Liver (tissue), 9 donors: Measurements from ENCODE around the gene MPRIP. TPM values are rescaled to one million over a fixed set of nuclear protein-coding genes. Genes with fewer than 3 reads are reported as not detected.

Experiments used
- DNase-seq: peaks from one replicate; pipeline ENCODE4 v3.0.0-alpha.2; 2017; ENCODE audit warnings: low spot score
- H3K27ac ChIP-seq, 2 donors: one replicate each; pipeline ENCODE4 v1.7.0; 2013; ENCODE audit warnings: inconsistent platforms in 2 of 2, low read length in 2 of 2, control low read depth in 1 of 2, low read depth in 1 of 2, mild to moderate bottlenecking in 1 of 2
- H3K27me3 ChIP-seq, 4 donors: one replicate each; pipeline versions ENCODE4 v1.6.1 to v1.7.0; 2013; ENCODE audit warnings: low read length in 3 of 4, inconsistent platforms in 1 of 4, mild to moderate bottlenecking in 1 of 4, moderate library complexity in 1 of 4; ENCODE audit not compliant: control insufficient read depth in 4 of 4, insufficient read depth in 4 of 4
- H3K36me3 ChIP-seq, 4 donors: one replicate each; pipeline versions ENCODE4 v1.6.1 to v1.7.0; 2013; ENCODE audit warnings: low read length in 3 of 4, mild to moderate bottlenecking in 3 of 4, low read depth in 1 of 4, moderate library complexity in 1 of 4; ENCODE audit not compliant: control insufficient read depth in 4 of 4, insufficient read depth in 3 of 4
- H3K4me1 ChIP-seq, 4 donors: one replicate each; pipeline versions ENCODE4 v1.6.1 to v1.7.0; 2013; ENCODE audit warnings: low read length in 3 of 4, mild to moderate bottlenecking in 3 of 4, moderate library complexity in 1 of 4; ENCODE audit not compliant: control insufficient read depth in 4 of 4, insufficient read depth in 4 of 4
- H3K4me3 ChIP-seq, 3 donors: one replicate each; pipeline versions ENCODE4 v1.6.1 to v1.7.0; 2013; ENCODE audit warnings: low read length in 3 of 3, control low read depth in 1 of 3, low read depth in 1 of 3, mild to moderate bottlenecking in 1 of 3
- H3K9ac ChIP-seq, 2 donors: one replicate each; pipeline ENCODE4 v1.7.0; 2013; ENCODE audit warnings: low read length in 2 of 2, mild to moderate bottlenecking in 2 of 2, moderate library complexity in 2 of 2, control low read depth in 1 of 2, low read depth in 1 of 2
- H3K9me3 ChIP-seq, 4 donors: one replicate each; pipeline versions ENCODE4 v1.6.1 to v1.7.0; 2013; ENCODE audit warnings: low read length in 3 of 4; ENCODE audit not compliant: control insufficient read depth in 4 of 4
- EGR1 ChIP-seq, 2 donors: IDR thresholded peaks; 2 replicates each; pipeline ENCODE4 v1.6.1; 2016 to 2018; ENCODE audit warnings: antibody characterized with exemption in 2 of 2, low read depth in 2 of 2
- FOXA1 ChIP-seq: IDR thresholded peaks from 2 replicates; pipeline ENCODE4 v1.6.1; 2016; ENCODE audit warnings: antibody characterized with exemption
- FOXA2 ChIP-seq: IDR thresholded peaks from 2 replicates; pipeline ENCODE4 v1.6.1; 2016; ENCODE audit warnings: antibody characterized with exemption
- GABPA ChIP-seq, 2 donors: IDR thresholded peaks in 1 of 2; conservative IDR thresholded peaks in 1 of 2; 2 replicates each; pipeline ENCODE4 v1.6.1; 2016; ENCODE audit warnings: antibody characterized with exemption in 2 of 2, mild to moderate bottlenecking in 1 of 2, moderate library complexity in 1 of 2
- HNF4A ChIP-seq, 2 donors: conservative IDR thresholded peaks; 2 replicates each; pipeline ENCODE4 v1.6.1; 2016; ENCODE audit warnings: antibody characterized with exemption in 2 of 2, mild to moderate bottlenecking in 2 of 2
- HNF4G ChIP-seq: IDR thresholded peaks from 2 replicates; pipeline ENCODE4 v1.6.1; 2016; ENCODE audit warnings: antibody characterized with exemption
- JUND ChIP-seq, 2 donors: IDR thresholded peaks; 2 replicates each; pipeline ENCODE4 v1.6.1; 2016; ENCODE audit warnings: antibody characterized with exemption in 2 of 2
- NR2F2 ChIP-seq: IDR thresholded peaks from 2 replicates; pipeline ENCODE4 v1.6.1; 2016; ENCODE audit warnings: antibody characterized with exemption
- RAD21 ChIP-seq, 2 donors: IDR thresholded peaks; 2 replicates each; pipeline ENCODE4 v1.6.1; 2016; ENCODE audit warnings: antibody characterized with exemption in 2 of 2, mild to moderate bottlenecking in 2 of 2
- RXRA ChIP-seq, 2 donors: IDR thresholded peaks; 2 replicates each; pipeline ENCODE4 v1.6.1; 2017 to 2018; ENCODE audit warnings: antibody characterized with exemption in 2 of 2, mild to moderate bottlenecking in 1 of 2
- SP1 ChIP-seq: IDR thresholded peaks from 2 replicates; pipeline ENCODE4 v1.6.1; 2018; ENCODE audit warnings: antibody characterized with exemption, mild to moderate bottlenecking
- TAF1 ChIP-seq: conservative IDR thresholded peaks from 2 replicates; pipeline ENCODE4 v1.6.1; 2016; ENCODE audit warnings: antibody characterized with exemption, mild to moderate bottlenecking
- YY1 ChIP-seq: IDR thresholded peaks from 2 replicates; pipeline ENCODE4 v1.6.1; 2016; ENCODE audit warnings: antibody characterized with exemption, mild to moderate bottlenecking
- WGBS: extraction: QIAGEN DNeasy Blood & Tissue Kit; methylation state at CpG from one replicate; pipeline ENCODE4 v1.1.7; 2013; 5-methylcytosine and 5-hydroxymethylcytosine counted together
- polyA plus RNA-seq, 2 donors: library from polyadenylated mRNA; stranded (reverse) in 1 of 2; unstranded in 1 of 2; fragments of 200-250 nt in 1 of 2; fragments of >200 nt in 1 of 2; fragmentation: Nextera tagmentation in 1 of 2; extraction: Ambion mirVana in 1 of 2; gene quantifications; one replicate each; pipeline versions ENCODE4 v1.2.1 to v1.2.3, GENCODE V29; 2013 to 2015
- total RNA-seq, 2 donors: library from RNA; depleted of rRNA; stranded (reverse); fragments of >200 nt; gene quantifications; one replicate each; pipeline ENCODE4 v1.2.3, GENCODE V29; 2014
- TF ChIP-seq, protein P1 (sequence below): IDR thresholded peaks from 2 replicates; pipeline ENCODE4 v1.6.1; 2016; ENCODE audit warnings: antibody characterized with exemption, mild to moderate bottlenecking
- TF ChIP-seq, protein P2 (sequence below): IDR thresholded peaks from 2 replicates; pipeline ENCODE4 v1.6.1; 2016; ENCODE audit warnings: antibody characterized with exemption
- TF ChIP-seq, protein P3 (sequence below): fragments of 150-350 bp; IDR thresholded peaks from 2 replicates; pipeline ENCODE4 v1.5.1; 2017; ENCODE audit warnings: improper control_type of control experiment, low read depth, low read length; ENCODE audit not compliant: missing input control
- TF ChIP-seq, protein P4 (sequence below): IDR thresholded peaks from 2 replicates; pipeline ENCODE4 v1.6.1; 2016; ENCODE audit warnings: antibody characterized with exemption
- TF ChIP-seq, protein P5 (sequence below): IDR thresholded peaks from 2 replicates; pipeline ENCODE4 v1.6.1; 2016; ENCODE audit warnings: antibody characterized with exemption
- donor health status: healthy.
- donor health status: healthy.
- donor health status: healthy.
- donor health status: healthy.
- donor health status: healthy.

Gene MPRIP
- total and polyA plus RNA-seq, 4 donors = 21.2 to 61.9 (median 34.7) TPM

DNA sequence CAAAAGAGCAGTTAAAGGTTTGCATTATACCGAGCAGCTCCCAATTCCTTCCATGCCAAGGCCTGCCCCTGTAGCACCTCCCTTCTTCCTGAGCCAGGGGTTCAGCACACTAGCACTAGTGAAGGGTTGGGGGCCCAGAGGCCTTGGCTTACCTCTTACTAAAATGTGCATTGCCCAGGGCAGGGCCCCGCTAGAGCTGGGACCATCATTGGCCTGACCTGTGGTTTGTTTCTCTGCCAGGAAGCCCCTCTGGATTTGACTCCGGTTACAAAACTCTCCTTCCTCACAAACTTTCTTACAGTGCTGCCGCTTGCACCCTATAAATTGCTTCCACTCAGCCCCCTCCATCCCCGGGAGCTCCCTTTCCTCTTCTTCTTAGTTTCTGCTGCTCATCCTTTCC, 33.8 kb downstream of the MPRIP start:
- Histone ChIP-seq H3K4me1 (peaks cover 24 to 77% (median 58%) of the 10 kb centered on the region in 4 donors), H3K27me3 (no peaks in the 10 kb centered on the region), H3K4me3 (no peak overlapping the region), H3K9me3 (no peaks in the 10 kb centered on the region), H3K9ac (no peak overlapping the region), H3K36me3 (peaks cover 0 to 2% (median 0%) of the 10 kb centered on the region in 4 donors), H3K27ac (peak overlapping the region; percentile 9 to 42)
- DNase-seq = no peak
- WGBS = 88% methylated on average over 5 of the region's 5 CpGs
- TF ChIP-seq, protein P1, sequence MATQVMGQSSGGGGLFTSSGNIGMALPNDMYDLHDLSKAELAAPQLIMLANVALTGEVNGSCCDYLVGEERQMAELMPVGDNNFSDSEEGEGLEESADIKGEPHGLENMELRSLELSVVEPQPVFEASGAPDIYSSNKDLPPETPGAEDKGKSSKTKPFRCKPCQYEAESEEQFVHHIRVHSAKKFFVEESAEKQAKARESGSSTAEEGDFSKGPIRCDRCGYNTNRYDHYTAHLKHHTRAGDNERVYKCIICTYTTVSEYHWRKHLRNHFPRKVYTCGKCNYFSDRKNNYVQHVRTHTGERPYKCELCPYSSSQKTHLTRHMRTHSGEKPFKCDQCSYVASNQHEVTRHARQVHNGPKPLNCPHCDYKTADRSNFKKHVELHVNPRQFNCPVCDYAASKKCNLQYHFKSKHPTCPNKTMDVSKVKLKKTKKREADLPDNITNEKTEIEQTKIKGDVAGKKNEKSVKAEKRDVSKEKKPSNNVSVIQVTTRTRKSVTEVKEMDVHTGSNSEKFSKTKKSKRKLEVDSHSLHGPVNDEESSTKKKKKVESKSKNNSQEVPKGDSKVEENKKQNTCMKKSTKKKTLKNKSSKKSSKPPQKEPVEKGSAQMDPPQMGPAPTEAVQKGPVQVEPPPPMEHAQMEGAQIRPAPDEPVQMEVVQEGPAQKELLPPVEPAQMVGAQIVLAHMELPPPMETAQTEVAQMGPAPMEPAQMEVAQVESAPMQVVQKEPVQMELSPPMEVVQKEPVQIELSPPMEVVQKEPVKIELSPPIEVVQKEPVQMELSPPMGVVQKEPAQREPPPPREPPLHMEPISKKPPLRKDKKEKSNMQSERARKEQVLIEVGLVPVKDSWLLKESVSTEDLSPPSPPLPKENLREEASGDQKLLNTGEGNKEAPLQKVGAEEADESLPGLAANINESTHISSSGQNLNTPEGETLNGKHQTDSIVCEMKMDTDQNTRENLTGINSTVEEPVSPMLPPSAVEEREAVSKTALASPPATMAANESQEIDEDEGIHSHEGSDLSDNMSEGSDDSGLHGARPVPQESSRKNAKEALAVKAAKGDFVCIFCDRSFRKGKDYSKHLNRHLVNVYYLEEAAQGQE = no peak
- TF ChIP-seq FOXA1 (no peak), GABPA (IDR thresholded peaks at IDR 0.05 in 1 of 2, conservative IDR thresholded peaks at IDR 0.05 in 1 of 2) (no peak), RAD21 (IDR thresholded peaks at IDR 0.05) (no peak), FOXA2 (no peak), YY1 (no peak), HNF4A (conservative IDR thresholded peaks at IDR 0.05) (no peak), TAF1 (no peak), RXRA (IDR thresholded peaks at IDR 0.05) (no peak), HNF4G (no peak), EGR1 (IDR thresholded peaks at IDR 0.05; ENCODE audit: low read depth in 2 of 2) (no peak), NR2F2 (no peak), SP1 (no peak), JUND (IDR thresholded peaks at IDR 0.05) (no peak)
- TF ChIP-seq, protein P2, sequence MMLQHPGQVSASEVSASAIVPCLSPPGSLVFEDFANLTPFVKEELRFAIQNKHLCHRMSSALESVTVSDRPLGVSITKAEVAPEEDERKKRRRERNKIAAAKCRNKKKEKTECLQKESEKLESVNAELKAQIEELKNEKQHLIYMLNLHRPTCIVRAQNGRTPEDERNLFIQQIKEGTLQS = no peak
- TF ChIP-seq, protein P3, sequence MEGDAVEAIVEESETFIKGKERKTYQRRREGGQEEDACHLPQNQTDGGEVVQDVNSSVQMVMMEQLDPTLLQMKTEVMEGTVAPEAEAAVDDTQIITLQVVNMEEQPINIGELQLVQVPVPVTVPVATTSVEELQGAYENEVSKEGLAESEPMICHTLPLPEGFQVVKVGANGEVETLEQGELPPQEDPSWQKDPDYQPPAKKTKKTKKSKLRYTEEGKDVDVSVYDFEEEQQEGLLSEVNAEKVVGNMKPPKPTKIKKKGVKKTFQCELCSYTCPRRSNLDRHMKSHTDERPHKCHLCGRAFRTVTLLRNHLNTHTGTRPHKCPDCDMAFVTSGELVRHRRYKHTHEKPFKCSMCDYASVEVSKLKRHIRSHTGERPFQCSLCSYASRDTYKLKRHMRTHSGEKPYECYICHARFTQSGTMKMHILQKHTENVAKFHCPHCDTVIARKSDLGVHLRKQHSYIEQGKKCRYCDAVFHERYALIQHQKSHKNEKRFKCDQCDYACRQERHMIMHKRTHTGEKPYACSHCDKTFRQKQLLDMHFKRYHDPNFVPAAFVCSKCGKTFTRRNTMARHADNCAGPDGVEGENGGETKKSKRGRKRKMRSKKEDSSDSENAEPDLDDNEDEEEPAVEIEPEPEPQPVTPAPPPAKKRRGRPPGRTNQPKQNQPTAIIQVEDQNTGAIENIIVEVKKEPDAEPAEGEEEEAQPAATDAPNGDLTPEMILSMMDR = no peak
- TF ChIP-seq, protein P4, sequence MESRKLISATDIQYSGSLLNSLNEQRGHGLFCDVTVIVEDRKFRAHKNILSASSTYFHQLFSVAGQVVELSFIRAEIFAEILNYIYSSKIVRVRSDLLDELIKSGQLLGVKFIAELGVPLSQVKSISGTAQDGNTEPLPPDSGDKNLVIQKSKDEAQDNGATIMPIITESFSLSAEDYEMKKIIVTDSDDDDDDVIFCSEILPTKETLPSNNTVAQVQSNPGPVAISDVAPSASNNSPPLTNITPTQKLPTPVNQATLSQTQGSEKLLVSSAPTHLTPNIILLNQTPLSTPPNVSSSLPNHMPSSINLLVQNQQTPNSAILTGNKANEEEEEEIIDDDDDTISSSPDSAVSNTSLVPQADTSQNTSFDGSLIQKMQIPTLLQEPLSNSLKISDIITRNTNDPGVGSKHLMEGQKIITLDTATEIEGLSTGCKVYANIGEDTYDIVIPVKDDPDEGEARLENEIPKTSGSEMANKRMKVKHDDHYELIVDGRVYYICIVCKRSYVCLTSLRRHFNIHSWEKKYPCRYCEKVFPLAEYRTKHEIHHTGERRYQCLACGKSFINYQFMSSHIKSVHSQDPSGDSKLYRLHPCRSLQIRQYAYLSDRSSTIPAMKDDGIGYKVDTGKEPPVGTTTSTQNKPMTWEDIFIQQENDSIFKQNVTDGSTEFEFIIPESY = no peak
- TF ChIP-seq, protein P5, sequence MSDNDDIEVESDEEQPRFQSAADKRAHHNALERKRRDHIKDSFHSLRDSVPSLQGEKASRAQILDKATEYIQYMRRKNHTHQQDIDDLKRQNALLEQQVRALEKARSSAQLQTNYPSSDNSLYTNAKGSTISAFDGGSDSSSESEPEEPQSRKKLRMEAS = no peak
